SK-MEL-5 (cell line): Measurements from ENCODE around the gene FRMD1. TPM values are rescaled to one million over a fixed set of nuclear protein-coding genes. Genes with fewer than 3 reads are reported as not detected.
"Not testable (repeated sequence)": the region's sequence is repeated elsewhere in the genome, so short reads cannot be mapped to it uniquely, and the experiment has no call there.

Experiments used
- DNase-seq: peaks from one replicate; pipeline ENCODE4 v3.0.0-alpha.2; 2016; ENCODE audit warnings: low read depth, low spot score
- in situ Hi-C: cut with HindIII; loops from 2 replicates; pipeline ENCODE4 v1.10.0; 2016; ENCODE audit warnings: low sequenced_read_pairs, high pct_unique_total_duplicates, low pct_unique_long_range_greater_than_20kb
- total RNA-seq: library from RNA; depleted of rRNA; stranded (reverse); fragments of >200 nt; shearing (Covaris generic); gene quantifications from 2 replicates; pipeline ENCODE4 v1.2.3, GENCODE V29; 2014

The FRMD1 gene
- total RNA-seq, 1 experiment from 2014 or later: not detected

DNA sequence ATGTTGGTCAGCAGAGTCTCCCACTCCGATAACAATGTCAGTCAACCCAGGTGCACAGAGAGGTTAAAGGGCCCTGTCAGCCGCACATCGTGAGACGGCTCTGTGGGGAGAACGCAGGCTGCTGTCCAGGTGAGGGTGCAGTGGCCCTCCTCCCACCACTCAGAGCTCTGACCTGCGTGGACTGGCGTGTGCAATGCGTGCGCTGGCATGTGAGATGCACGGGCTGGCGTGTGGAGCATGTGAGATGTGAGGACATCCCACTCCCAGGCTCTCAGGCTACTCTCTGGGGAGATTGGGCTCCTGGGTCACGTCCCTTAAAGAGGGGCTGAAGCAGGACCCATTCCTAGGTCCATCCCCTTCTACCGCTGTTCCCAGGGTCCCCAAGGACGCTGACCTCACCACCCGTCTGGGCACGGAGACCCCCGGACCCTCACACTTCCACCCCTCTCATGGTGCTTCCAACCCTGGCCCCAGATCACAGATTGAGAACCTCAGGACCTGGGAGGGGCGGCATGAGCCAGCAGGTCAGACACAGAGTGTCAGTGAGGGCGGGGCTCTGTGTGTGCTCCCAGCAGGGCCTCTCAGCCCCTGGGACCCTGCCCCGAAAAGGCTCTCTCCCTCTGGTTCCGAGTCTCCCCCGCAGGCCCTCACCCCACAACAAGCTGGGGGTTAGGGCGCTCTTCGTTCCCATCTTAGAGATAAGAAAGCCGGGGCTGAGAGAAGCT, 8.6 kb upstream of the FRMD1 start:
- DNase-seq: no peak
- in situ Hi-C loops: no loop called here

DNA sequence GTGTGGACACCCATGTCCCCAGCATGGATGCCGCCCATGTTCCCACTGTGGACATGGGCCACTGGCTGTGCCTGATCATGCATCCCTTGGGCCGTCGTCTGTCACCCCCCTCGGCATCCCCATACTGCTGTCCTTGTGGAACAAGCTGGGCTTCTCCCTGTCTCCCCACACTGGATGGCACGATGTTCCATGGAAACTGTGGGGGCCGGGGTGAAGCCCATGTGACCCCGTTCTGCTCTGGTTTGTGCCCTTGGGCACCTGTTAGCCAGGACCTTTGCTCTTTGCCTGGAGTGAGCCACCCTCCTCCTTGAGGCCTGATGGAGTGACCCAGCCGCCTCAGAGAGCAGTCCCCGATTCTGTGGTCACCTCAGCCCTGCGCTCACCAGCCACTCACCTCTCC, 7.6 kb upstream of the FRMD1 start:
- in situ Hi-C loops: no loop called here
- no peak for DNase-seq

DNA sequence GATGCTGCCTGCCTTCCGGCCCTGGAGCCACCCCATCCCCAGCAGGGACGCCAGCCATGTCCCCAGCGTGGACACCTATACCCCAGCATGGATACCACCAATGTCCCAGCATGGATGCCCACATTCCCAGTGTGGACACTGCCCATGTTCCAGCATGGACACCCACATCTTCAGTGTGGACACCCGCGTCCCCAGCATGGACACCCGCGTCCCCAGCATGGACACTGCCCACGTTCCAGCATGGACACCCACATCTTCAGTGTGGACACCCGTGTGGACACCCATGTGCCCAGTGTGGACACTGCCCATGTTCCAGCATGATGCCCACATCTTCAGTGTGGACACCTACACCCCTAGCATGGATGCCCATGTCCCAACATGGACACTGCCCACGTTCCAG, 7.1 kb upstream of the FRMD1 start:
- no peak for DNase-seq
- in situ Hi-C loops: no loop called here

GRCh38 chr6:168084465-168085160, 5.6 kb upstream of the FRMD1 start:
- no peak for DNase-seq
- in situ Hi-C loops: no loop called here

DNA sequence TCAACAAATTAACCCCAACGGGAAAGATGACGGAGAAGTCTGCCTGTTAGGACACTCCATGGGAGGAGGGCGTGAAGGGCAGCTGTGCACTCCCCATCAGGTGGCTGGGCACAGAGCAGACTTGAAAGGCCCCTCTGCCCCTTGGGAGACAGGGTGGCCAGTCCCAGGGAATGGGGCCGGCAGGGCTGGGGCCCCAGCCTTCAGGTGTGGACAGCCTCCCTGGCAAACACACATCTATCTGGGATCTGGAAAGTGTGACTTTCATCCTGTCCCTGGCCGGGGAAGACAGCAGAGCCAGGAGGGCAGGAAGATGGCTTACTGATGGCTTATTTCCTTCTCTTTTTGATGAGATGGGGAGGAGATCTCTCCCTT, 4.5 kb upstream of the FRMD1 start:
- DNase-seq: no peak
- in situ Hi-C loops: no loop called here

DNA sequence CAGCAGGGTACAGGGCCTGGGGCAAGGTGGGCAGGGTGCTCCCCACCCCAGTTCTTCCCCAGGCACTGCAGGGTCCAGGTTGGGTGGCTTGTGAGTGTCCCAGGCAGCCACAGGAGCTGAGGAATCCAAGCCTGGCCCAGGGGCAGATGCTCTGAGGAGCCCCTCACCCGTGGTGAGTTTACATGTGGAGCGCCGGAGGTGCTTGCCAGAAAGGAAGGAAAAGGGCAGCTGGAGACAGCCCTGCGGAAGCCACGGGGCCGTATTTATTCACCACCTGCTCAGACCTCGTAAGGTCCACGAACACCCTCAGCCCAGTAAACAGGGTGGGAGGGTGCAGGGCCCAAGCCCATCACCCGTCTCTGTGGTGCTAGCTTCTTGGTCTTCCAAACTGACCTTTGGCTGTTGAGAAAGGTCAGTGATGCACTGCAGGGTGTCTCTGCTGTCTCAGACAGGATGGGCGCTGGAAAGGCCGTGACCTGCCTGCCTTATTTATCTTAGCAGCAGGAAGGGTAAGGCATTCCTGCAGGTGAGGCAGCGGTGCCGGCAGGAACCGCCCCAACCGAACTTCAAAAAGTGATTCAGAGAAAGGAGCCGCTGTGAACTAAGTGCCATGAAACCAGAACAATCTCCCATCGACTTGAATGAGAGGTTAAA, 4.0 kb upstream of the FRMD1 start:
- DNase-seq: no peak
- in situ Hi-C loops: no loop called here

DNA sequence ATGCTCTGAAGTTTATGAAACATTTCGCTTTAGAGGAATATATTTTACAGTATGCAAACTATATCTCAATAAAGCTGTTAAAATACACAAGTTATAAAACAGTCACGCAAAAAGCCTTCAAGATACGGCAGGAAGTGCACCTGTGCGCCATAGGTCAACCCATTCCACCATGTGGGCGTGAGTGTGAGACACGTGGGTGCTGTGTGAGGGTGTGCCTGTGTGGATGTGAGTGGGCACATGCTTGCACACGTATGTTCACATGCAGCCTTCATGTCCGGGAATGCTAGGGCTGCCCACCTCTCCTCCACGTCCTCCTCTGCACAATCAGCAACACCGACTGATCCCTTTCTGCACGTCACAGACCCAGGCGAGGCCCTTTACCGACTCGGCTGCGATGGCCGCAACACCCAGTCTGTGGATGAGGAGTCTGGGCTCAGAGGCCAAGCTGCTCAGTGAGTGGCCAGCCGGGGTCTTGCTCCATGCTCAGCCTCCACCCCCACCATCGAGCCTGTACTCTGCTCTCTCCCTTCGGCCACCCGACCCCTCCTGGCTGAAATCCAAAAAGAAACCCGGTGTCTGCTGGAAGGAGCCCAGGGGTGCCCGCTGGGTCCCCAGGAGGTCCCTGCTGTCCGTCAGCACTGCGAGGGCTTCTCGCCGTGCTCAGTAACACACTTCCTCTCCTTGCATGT, 3.0 kb upstream of the FRMD1 start:
- no peak for DNase-seq

DNA sequence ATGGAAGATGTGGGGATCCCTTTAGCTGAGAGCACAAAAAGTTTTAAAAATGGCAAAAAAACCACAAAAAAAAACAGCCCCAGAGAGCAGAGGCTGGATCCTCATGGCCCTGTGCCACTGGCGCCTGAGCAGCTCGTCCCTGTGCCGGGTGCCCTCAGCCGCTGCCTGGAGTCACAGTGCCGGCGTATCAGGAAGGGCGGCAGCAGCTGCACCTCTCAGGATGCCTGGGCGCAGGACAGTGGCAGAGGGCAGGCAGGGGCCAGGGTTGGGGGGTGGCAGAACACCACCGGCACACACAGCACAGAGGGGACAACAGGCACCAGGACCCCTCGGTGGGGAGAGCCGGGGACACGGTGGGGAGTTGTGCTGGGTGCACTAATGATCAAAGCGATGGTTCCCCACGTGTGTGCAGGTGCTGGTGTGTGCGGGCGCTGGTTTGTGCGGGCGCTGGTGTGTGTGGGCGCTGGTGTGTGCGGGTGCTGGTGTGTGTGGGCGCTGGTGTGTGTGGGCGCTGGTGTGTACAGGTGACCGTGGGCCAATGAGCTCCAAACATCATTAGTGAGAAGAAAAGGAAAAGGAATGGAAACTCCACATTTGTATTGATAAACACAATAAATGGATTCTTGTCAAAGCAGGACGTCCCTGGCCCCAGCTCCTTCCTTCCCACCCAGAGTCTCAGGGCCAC, 1.5 kb upstream of the FRMD1 start:
- in situ Hi-C loops: no loop called here
- no peak for DNase-seq

More for the DNA sequence above, 3.0 kb upstream of the FRMD1 start:
- in situ Hi-C loops: no loop called here

DNA sequence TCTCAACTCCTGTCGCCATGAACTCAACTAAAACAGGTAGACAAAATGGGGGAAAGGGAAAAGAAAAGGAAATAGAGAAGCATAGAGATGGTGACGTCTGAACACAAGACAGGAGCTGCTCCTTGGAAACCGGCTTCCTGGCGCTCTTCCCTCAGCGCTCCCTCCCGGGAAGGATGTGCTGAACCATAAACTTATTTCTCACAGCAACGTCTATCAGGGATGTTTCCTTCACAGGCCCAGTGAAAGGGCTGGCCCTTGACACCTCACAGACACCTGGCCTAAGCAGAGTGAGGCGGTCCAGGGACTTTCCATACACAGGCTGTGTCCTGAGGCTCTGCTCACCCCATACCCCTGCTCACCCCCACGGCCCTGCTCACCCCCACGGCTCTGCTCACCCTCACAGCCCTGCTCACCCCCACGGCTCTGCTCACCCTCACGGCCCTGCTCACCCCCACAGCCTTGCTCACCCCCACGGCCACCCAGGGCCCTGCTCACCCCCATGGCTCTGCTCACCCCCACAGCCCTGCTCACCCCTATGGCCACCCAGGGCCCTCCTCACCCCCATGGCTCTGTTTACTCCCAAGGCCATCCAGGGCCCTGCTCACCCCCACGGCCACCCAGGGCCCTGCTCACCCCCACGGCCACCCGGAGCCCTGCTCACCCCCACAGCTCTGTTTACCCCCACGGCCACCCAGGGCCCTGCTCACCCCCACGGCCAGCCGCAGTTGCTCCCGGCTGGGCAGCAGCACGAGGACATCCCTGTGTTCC, 653 bp downstream of the FRMD1 start:
- in situ Hi-C loops: no loop called here
- DNase-seq: no peak

DNA sequence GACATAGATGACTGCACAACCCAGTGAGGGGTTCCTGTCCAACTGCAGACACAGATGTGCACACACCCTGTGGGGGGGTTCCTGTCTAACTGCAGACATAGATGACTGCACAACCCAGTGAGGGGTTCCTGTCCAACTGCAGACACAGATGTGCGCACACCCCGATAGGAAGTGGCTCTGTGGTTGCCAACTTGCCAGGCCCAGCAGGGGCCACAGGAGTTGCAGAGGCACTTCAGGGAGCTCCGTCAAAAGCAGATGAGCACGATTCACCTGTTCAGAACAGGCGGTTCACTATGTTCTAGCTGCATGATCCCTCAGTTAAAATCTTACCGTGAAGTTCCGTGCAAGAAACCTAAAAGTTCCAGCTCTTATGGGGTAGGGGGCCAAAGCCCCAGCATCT, 1.6 kb downstream of the FRMD1 start:
- in situ Hi-C loops, DNase-seq: not testable (repeated sequence)

DNA sequence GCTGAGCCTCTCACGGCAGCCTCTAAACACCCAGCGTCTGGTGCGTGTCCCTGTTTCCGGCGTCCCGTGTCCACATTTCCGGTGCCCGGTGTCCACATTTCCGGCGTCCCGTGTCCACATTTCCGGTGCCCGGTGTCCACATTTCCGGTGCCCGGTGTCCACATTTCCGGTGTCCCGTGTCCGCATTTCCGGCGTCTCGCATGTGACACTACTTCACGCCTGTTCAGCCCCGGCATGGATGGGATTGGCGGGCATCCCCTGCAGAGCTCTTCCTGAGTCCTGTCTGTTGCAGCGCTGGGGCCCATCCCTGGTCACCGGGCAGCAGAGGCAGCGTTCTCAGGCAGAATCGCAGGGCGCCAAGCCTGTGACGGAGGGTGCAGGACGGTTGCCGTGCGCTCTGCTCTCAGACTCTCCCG, 3.2 kb downstream of the FRMD1 start:
- DNase-seq: no peak

DNA sequence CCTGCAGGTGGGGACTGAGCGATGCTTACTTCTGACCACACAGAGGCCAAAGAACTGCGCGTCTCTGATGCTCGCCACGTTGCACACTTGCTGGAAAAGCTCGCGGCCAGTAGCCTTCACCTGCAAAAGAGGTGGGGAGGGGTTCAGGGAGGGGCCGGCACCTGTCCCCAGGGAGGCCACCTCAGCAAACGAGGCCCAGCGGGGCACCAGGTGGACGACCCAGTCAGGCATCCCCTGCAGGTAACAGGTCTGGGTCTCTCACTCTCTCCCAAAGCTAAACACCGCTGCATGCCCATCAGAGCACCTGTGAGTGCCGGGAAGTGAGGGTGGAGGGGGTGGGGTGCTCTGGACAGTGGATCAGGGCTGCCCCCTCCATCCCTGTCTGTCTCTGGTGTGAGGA, 3.8 kb downstream of the FRMD1 start:
- in situ Hi-C loops: no loop called here
- DNase-seq: no peak

More for the DNA sequence above, 3.2 kb downstream of the FRMD1 start:
- in situ Hi-C loops: no loop called here

DNA sequence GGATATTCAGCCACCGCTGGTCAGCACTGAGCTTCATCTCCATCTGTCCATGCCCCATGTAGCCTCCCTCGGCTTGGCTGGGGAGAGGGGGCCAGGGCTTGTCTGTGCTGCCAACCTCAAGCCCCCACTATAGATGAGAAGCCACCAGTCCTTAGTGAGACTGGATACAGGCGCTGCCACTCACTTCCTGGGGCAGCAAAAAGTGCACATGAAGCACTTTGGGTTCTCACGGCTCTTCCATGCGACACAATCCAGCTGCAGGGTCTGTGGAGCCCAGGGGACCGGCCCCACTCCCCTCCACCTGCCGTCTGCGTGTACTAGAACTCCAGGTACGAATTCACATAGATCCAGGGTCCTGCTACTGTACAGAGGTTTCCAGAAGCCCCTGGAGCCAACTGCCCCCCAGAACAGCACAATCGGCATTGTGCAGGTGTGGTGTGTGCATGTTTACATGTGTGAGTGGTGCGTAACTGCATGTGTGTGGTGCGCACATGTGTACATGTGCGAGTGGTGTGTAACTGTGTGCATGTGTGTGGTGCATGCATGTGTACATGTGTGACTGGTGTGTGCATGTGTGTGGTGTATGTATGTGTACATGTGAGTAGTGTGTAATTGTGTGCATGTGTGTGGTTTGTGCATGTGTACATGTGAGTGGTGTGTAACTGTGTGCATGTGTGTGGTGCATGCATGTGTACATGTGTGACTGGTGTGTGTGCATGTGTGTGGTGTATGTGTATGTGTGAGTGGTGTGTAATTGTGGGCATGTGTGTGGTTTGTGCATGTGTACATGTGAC, 4.9 kb downstream of the FRMD1 start:
- no peak for DNase-seq

DNA sequence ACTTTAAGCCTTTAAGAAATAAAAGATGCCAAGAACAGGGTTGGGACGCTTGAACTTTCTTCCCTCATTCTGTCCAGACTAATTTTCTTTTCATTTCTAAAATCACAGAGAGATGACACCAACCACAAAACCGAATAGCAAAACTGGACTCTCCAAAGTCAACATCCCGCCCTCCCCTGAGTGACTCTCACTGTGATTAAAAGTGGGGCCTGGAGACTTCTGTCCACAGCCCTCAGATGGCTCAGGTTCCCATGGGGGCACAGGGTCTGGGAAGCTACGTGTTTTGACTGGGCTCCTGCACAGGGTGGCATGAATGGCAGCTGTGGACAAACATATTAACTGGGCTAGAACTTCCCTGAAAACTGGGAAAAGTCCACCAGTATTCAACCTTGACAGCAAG, 6.3 kb downstream of the FRMD1 start:
- DNase-seq: no peak
- in situ Hi-C loops: no loop called here

More for the DNA sequence above, 4.9 kb downstream of the FRMD1 start:
- in situ Hi-C loops: no loop called here

DNA sequence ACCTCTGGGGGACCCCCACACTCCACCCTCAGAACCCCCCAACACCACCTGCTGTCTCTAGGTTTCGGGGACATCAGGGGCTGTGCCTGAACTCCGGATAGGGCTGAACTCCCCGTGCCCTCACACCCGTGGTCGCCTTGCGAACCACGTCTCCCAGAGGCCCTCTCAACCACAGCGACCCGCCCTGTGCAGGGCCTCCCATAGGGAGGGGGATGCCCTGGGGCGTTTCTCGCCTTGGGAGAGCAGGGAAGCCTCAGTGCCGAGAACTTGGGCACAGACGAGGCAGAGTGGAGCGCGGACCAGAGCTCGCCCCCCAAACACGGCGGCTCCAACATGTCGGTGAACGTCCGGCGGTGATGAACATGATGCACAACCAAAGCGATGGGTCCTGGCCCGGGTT, 6.8 kb downstream of the FRMD1 start:
- in situ Hi-C loops: no loop called here
- no peak for DNase-seq

DNA sequence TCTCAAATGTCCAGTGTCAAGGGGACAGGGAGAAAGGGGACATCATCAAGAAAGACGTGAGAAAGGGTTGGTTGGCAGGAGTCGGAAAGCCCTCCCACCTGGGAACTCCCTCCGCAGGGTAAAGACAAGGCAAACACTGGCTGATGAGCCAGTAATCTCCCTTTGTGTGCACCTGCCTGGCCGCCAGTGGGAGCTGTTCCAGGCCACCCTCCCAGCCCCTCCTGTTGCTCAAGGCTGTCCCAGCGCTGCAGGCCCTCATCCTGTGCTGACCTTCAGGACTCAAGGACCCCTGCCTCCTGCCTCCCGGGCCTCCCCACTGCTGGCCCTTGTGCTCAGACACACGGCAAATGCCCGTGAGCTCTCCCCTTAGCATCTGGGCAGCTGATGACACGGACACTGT, 7.4 kb downstream of the FRMD1 start:
- peak; percentile 19 for DNase-seq
- in situ Hi-C loops: no loop called here
